ENCODE data around the gene GPC6.

GPC6 gene

DNA sequence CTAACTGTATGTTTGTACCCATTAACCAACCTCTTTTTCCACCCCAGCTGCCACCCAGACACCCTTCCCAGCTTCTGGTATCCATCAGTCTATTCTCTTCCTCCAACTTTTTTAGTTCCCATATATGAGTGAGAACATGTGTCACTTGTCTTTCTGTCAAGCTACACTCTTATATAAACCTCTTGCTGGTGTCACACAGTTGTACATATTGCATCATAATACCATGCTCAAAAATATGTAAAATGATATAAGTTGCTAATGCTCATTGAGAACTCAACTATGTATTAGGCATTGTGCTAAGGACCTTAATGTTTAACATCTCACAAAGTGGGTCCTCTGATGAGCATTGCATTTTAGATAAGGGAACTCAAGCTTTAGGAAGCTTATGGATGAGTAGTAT is 395.4 kb downstream of the GPC6 start:
- DNase-seq, result no peak

DNA sequence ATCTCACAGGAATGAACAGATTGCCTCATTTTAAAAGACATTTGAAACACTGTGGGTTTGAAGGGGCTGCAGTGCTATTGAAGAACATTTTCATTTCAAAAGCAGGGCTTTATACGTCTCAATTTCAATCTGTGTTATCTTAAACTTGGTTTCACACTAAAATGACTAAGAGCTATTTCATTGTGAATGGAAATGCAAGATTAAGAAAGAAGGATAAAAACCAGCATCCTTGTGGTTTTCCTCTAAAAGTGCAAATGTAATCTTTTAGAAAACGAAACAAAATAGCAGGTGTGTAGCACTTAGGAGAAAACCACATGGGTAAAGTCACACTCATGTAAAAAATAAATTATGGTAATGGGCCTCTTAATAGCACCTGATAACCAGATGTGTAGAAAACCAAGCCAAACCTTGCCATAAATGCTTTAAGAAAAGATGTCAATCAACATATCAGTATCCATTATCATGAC is 397.7 kb downstream of the GPC6 start:
- no peak for DNase-seq

DNA sequence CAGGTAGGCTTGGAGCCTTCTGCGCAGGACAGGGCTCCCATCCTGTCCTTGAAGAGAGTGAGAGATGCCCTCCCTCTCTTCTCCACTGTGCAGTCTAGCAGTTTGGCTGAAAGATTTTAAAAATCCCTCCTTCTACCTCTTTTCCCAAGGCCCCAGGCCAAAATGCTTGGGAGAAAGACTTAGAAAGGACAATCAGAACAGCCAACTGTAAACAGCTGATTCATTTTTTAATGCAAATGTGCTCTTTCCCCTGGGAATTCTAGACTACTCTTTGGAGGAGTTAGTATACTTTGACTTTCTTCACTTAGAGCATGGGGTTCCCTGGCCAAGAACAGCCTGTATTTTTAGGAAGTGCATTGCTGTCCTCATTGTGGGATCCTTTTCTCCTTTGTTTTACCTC is 398.9 kb downstream of the GPC6 start:
- DNase-seq, result no peak

DNA sequence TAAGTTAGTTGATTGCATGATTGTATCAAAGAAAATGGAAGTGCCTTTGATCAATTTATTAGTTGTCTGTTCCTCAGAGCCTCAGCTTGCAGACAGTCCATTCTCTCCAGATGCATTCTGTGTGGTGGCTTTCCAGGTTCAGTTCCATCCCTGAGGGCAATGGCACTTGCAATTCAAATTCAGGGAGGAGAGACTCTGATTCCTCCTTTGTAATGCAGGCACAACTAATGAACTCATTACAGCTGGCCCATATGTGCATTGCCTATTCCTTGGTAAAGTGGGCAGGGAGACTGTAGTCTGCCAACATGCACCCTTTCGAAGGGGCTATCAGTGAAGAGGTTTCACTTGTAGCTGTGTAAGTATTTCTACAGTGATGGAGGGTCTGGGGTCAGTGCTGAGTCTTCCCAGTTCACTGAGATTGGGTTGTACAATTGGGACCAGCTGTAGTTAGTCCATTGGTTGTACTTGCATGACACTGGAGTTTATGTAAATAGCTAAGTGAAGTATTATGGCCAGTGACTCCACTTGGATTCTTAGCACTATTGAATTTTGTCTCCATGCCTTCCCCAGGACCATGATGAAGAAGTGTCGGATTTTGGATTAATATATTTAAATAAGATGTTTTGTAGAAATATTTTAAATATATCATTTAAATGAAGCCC is 401.7 kb downstream of the GPC6 start:
- no peak for DNase-seq

DNA sequence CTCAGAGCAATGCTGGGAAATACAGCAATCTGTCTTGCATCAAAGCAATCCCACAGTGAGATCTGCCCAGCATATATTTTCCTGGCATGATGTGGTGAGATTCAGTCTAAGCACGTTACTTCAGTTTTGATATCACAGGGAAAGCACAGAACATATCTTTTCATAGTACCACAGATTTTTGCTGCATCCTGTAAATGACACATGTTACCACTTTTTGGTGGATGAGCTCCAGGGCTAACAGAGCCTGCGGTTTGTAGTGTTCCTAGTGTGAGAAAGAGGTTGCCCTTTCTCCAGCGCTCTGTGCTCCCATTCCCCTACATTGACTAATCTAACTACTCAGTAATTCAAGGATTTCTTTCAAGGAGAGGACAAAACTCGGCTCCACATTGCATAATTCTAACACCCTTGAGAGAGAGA is 409.0 kb downstream of the GPC6 start:
- no peak for DNase-seq

DNA sequence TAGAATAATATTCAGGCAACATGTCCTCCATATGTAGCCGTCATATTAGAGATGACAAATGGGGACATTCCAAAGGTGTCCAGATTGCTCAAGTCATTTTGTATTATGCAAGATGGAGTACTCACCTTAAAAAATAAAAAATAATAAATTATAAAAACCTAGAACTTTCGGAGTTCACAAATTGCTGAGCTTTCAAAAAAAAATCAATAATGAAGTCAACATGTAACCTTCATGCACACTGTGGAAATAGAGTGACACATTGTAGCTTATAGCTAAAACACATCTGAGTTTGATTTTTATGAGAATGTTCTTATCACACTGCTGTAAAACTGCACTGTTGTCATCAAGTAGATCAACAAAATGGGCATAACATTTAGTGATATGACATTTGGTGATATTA is 411.2 kb downstream of the GPC6 start:
- DNase-seq, result no peak

DNA sequence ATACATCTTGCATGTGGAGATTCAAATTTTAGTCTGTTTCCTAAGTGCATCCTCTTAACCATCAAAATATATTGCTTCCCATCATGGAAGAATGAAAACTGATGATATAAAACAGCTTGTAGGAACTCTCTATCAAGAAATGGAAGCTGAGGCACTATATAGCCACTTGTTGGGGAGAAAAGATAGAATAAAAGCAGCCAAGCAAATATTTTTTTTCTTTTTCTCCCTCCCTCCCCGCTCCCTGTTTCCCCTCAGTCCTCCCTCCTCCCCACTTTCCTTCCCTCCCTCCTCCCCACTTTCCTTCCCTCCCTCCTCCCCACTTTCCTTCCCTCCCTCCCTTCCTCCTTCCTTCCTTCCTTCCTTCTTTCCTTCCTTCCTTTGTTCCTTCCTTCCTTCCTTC is 413.8 kb downstream of the GPC6 start:
- no peak for DNase-seq

DNA sequence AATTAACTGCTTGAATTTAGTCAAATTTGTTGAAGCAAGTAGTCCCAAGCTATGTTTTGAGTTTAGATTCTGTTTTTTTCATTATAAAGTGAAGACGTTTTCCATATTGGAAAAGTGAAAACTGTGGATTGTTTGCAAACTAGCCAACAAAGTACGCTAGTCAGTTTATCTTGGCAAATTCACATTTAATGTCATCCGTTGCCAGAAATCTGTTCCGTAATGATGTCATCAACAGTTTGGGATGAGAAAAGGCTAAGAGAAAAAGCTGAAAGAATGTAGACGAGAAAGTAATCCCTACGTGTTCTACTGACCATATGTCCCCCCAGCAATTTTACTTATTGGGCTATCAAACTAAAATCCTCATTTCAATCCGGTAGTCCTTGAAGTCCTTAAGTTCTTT is 419.6 kb downstream of the GPC6 start:
- no peak for DNase-seq

DNA sequence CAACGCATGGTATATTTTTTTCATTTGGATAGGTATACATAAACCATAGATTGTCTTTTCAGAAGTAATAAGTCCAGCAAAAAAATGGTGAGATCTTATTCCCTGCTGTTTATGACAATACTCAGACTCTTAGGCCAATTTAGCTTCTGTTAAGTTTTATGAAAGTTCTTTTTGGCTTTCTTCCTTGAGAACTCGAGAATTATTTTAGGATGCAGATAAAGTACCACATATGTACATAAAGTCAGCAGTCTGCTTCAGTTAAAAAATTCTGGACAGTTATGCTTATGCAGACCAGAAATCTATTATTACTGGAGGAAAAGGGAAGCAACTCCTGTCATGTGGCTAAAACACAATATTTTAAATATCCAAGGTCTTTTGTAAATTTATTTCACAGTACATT is 422.9 kb downstream of the GPC6 start:
- DNase-seq, result no peak

DNA sequence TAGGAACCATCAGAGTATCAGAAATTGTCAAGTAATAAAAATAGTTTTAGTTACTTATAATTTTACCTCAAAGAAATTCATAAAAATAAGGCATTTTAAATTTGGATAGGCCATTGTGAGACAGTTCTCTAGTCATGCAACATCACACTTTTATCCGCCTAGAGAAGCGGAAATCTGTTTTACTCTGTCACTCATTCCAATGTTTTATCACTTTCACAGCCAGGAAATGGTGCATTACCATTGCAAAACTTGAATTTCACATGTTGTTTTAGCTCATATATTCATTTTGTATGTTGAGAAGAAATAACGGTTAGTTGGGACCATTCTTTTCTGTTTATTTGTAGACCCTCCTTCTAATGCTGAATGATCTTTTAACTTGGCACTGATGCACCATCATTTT is 427.2 kb downstream of the GPC6 start:
- no peak for DNase-seq

DNA sequence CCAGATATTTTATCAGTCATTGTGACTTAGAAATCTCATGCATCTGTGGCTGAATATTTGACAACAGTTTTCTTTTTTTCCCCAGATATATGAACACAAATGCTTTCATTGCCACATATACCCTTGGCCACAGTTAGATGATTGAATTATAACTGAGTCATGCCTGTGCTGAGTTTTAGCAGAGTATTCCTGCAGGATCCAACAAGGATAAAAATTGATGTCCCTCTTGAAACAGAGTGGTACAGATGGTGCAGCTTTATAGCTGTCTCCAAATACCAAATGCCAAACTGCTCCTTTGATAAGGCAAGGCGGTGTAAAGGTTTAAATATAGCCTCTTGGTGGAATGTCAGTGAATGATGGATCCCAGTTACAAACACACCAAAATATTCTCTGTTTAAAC is 428.5 kb downstream of the GPC6 start:
- DNase-seq, result no peak

DNA sequence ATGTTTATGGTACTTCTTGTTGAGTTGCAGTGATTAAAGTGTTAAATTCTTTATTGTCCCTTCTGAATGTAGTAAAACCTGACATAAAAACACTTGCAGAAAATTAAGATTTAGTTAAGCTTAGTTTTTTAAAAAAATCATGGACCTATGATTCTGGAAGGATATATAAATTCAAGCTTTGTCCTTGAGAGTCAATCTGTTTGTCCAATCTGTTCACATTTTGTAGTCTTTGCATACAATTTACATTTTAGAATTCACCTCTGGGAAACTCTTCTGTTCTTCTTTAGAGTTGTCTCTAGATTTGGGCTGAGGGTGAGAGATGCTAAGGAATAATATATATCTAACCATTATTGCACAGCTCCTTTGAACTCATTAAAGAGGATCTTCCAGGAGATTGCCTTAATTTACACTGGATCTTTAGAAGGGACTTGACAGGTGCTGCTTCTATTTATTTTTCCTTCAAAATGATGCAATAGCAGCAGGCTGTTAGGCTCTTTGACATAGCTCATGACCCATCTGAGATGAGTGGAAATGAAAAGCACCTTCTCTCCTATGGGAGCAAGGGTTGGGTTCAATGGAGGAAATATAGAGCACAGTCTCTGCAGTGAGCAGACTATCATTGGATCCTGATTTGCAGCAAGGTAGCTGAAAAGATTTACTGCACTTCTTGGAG is 433.9 kb downstream of the GPC6 start:
- no peak for DNase-seq

DNA sequence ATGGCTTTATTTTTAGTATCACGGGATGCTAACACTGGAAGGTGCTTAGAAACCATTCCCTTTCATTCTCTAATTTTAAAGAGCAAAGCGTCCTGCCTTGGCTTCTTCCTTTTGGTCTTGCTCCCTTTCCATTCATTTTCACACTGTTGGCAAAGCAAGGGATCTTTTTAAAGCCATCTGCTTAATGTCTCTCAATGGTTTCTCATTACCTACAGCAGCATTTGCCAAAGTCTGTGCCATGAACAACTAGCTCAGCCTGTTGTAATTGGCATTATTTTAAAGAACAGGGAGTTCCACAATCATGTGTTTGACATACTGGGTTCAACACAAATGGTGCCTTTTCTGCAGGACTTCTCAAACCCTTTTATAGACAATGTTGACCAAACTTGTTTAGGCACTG is 444.3 kb downstream of the GPC6 start:
- DNase-seq, result no peak

DNA sequence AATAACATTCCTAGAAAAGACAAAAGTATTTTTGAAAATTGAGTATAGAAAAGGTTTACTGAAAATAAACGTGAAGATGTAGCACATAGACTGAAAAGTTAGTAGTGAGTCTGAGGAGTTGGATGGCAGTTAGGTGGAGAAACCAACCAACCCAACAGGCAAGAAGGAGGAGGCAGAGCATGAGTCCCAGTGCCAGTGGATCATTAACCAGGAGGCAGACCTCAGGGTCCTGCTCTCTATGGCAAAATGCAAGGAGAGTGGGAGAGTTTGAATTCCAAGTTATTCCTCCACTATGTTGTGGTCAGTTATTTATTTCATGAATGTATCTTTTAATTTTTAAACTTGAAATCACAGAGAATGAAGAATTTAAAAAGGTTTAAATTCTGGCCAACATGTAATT is 446.4 kb downstream of the GPC6 start:
- no peak for DNase-seq

DNA sequence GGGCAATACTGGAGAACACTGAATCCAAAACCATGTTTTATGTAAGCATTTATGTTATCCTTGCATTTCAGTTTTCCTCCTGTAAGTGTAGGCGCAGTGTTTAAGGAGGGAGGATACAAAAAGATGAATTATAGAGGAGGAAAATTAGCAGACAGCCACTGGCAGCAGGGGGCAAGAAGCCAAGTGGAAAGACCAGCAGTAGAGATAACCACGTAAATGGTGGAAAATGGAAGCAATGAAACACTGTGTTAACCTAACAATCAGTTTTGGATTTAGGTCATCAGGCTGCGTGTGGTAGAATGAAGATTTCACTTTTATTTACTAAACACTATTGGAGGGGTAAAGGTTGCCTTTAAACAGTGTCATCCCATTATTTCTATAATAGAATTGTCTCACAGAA is 447.3 kb downstream of the GPC6 start:
- DNase-seq, result no peak

DNA sequence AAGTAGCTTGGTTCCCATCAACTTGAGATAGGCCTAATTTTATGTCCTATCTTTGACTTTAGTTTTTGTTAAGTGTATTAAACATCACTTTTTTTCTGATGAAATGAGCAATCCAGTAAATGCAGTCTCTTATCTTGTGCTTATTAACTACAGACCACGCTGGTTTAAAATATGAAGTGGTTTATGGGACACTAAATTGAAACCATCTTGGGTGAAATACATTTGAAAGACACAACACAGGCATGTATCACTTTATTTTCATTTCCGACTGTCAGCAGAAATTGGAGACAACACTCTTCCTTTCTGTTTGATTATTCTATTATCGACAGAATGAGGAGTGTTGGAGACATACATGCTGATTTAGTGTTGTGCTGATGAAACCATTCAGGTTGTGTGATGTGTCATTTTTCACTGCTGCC is 447.7 kb downstream of the GPC6 start:
- DNase-seq, result no peak

DNA sequence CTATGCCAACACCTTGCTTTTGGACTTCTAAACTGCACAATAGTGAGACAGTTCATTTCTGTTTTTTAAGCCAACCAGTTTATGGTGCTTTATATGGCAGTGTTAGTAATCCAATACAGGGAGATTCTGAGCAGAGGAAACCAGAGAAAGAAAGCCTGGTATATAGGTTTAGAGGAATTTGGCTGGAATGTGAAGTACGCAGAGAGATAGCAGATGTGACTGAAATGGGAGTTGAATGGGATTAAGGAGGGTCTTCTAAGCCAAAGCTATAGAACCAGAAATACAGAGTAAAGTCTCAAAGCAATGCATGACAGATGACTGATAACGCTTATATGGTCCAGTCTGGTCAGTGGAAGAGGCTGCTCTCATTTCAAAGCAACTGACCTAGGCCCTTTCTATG is 453.7 kb downstream of the GPC6 start:
- no peak for DNase-seq

DNA sequence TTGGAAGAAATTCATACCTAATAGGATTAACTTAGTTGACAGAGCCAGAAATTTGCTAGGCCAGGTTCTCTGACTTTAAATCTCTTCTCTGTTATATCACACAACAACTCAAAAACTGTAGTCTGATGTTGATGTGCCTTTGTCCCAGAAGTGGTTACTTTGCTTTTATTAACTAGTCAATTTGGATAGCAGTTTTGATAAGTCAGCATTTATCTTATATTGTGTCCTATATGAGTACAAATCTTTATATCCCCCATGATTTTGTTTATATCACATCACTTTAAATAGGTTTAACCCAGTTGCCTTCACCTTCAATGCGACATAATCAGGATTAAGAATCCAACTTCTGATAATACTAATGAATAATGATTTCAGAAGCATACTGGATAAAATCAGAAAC is 459.3 kb downstream of the GPC6 start:
- DNase-seq, result no peak

DNA sequence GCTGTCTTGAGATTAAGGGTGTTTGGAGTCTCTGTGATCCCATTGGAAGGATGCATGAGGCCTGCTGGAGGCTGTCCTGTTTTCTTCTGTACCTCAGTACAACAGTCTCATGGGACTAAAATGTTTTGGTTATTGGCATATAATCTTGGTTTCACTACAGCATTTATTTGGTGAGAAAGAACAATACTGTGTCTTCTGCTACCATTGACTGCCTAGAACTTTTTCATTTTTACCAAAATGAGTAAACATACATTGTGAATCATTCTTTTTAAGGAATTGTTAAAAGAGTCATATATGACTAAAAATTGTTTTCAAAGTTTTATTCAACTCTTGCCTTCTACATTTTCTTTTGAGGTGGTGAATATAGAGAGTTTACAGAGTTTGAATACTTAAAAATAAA is 459.8 kb downstream of the GPC6 start:
- no peak for DNase-seq

DNA sequence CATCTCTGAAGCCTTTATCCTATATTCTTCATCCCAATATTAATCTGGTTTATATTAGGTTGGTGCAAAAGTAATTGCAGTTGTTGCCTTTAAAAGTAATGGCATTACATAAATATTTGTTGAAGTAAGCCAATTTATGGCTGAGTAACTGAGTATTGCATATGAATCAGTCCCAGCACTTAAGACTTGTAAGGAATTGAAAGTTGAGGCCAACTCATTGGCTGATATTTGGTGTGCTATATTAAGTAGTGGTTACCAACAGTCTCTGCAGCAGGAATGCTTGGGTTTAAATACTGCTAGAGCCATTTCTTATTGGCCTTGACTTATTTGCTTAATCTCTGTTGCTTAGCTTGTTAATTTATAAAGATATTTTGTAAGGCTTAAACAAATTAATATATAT is 460.7 kb downstream of the GPC6 start:
- DNase-seq, result no peak

DNA sequence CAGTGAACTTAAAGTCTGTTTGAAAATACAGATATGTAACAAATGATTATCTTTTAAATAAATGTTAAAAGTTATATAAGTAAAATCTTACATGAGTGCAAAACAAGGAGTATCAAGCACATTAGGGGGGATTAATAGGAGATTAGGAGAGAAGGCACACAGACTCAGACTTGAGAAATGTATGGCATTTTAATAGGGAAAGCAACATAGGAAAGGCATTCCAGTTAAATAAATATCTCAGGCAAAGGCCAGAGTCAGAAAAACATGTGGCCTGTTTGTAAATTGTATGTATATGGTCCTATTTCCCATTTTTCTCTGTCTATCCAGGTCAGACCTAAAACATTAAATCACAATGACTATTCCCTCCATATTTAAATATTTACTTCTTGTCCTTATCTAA is 462.7 kb downstream of the GPC6 start:
- no peak for DNase-seq

DNA sequence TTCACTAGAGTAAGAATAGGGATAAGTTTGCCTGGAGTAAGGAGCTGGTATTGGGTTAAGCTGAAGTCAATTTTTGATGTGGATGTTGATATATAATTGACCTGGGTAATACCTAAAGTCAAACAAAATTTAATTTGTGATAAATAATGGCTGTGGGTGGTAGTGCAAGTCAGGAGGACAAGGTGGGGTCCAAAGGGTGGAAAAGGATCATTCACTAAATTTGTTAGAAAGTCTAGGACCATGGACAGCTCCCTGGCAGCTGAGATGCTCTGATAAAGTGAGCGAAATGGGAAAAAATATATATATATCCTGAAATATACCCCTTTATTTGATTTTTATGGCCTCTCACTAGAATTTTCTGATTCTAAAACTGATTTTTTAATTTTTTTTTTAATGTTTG is 463.5 kb downstream of the GPC6 start:
- DNase-seq, result no peak

DNA sequence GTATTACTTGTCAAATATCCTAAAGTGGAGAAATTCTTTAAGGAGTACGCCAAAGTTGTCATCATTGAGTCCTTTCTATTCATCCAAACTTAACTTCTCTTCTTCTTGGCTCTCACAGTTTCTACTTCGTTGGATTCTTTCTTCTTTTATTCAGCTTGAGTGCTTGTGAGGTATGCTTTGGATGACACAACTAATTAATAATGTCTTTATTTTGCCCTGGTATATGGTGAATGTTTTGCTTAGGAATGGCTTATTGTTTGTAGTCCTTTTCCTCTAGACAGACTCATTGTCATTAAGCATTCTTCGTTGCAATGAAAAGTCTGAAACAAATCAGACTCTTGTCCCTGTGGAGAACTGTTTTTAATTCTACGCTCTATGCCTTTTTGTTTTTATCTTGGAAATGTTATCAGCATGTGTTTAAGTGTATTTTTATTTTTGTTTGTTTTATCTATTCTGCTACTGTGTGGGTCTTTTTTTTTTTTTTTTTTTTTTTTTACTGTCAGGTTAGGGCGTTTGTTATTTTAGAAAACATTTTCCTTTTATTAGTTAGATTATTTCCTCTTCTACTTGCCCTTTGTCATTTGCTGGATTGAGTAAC is 471.5 kb downstream of the GPC6 start:
- DNase-seq, result no peak

DNA sequence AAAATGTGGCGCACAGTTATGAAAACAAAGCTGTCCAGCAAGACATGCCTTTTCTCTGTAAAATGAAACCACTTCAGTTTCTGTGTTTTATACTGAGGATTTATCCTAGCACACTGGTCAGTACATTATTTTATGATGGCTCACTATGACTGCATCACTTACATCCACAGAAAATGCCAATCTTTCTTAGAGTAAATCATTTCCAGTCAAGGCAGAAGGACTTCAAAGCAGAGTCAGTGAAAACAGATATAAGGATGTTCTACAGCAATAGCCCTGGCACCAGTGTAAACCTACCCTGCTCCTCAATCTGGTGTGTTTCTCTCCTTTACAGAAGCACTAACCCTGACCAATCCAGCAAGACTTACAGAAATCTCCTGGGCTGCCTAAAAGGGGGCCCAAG is 473.5 kb downstream of the GPC6 start:
- DNase-seq, result no peak
